Ovary (tissue), 3 donors: ENCODE measurements around the gene GHRL.

Experiments
- EP300 ChIP-seq: sonication (generic); formaldehyde crosslinking; IDR thresholded peaks from one replicate; pipeline ENCODE4 v1.6.1; 2017; ENCODE audit warnings: antibody characterized with exemption
- TF ChIP-seq, protein P1 (sequence below), 3 donors: fragments of 450-650 bp in 2 of 3; fragments of 200-600 bp in 1 of 3; IDR thresholded peaks; one replicate each; pipeline versions ENCODE4 v1.5.1 to v1.8.0; 2016 to 2022; ENCODE audit warnings: antibody characterized with exemption in 3 of 3, mild to moderate bottlenecking in 1 of 3
- donor health status: DM: no; HTN: no; CAD: no.

DNA sequence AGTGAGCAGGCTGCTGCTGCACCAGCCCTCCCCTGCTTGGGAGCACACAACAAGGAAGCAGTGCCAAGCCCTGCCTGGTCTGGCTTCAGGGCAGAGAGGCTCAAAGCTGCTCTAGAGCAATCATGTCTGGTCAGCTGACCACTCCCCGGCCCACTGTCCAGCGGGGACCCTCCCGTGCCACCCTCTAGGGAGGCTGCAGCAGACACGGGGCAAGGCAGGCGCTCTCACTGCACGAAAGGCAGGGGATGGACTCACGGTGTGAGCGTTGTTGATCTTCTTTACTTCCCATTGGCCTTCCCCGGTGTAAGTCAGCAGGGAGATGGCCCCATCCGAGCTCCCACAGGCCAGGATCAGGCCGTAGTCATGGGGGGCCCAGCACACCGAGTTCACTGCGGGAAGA lies 19.0 kb upstream of the GHRL start:
- no peak for TF ChIP-seq EP300
- TF ChIP-seq, protein P1, sequence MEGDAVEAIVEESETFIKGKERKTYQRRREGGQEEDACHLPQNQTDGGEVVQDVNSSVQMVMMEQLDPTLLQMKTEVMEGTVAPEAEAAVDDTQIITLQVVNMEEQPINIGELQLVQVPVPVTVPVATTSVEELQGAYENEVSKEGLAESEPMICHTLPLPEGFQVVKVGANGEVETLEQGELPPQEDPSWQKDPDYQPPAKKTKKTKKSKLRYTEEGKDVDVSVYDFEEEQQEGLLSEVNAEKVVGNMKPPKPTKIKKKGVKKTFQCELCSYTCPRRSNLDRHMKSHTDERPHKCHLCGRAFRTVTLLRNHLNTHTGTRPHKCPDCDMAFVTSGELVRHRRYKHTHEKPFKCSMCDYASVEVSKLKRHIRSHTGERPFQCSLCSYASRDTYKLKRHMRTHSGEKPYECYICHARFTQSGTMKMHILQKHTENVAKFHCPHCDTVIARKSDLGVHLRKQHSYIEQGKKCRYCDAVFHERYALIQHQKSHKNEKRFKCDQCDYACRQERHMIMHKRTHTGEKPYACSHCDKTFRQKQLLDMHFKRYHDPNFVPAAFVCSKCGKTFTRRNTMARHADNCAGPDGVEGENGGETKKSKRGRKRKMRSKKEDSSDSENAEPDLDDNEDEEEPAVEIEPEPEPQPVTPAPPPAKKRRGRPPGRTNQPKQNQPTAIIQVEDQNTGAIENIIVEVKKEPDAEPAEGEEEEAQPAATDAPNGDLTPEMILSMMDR (IDR thresholded peaks at IDR 0.05): no peak
